Measurements from ENCODE around the gene SLC22A12.

Gene SLC22A12

DNA sequence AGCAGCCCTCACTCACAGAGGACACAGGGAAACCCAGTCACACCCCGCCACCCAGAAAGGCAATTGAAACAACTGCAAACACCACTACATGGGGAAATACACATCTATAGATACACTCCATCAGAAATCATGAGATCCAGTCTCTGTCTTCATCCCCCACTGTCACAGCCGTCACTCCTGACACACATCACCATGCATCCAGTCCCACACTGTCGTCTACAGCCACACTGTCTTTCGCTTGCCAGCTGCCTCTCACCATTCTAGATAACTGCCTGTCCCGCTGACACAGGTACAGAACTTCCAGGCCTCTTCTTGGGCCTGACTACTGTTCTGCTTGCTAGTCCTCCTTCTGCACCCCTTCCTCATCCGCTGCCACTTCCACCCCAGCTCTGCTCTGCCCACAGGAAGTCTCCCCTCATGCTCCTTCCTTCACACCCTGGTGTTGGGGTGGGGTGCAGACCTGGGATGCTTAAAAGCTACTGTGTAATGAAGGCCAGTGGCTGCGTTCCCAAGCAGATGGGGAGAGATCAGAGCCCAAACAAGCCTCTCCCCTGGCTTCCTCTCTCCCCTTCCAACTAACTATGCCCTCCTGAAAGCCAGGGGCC, 42.6 kb downstream of the SLC22A12 start:
- TF ChIP-seq, protein P1, sequence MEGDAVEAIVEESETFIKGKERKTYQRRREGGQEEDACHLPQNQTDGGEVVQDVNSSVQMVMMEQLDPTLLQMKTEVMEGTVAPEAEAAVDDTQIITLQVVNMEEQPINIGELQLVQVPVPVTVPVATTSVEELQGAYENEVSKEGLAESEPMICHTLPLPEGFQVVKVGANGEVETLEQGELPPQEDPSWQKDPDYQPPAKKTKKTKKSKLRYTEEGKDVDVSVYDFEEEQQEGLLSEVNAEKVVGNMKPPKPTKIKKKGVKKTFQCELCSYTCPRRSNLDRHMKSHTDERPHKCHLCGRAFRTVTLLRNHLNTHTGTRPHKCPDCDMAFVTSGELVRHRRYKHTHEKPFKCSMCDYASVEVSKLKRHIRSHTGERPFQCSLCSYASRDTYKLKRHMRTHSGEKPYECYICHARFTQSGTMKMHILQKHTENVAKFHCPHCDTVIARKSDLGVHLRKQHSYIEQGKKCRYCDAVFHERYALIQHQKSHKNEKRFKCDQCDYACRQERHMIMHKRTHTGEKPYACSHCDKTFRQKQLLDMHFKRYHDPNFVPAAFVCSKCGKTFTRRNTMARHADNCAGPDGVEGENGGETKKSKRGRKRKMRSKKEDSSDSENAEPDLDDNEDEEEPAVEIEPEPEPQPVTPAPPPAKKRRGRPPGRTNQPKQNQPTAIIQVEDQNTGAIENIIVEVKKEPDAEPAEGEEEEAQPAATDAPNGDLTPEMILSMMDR (IDR thresholded peaks at IDR 0.05; ENCODE audit: insufficient read depth, low read depth, low read length, missing control alignments) = no peak
- DNase-seq (ENCODE audit: low read depth) = no peak
- no peak overlapping the region for H3K4me3 ChIP-seq (ENCODE audit: low read depth, low read length)

DNA sequence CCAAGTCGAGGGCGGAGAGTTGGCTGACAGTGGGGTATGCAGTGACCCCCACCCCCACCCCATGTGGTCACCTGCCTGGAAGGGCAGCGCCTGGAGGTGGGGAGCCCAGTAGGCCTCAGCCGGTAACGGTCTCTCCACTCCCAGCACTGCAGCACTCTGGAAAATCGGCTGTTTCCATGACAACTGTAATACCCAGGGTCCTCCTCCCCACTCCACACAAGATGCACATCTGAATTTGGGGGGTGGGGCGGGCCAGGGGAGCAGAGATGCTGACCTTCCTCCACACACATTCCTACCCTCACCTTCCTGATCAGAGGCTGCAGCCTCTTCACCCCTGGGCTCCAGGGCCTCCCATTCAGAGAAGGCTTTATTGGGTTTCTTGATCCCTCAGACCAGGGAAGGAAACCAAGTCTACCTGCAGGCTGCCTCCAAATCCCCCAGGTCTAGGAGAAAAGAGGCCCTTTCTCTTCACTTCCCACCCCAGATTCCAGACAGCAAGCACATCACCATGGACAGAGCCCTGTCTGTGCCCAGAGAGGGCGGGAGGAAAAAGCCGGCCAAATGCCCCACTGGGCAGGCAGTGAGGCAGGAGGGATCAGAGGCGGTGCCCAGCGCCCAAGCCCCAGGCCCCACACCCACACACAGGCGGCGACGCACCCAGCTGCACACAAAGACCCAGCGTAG, 46.5 kb downstream of the SLC22A12 start:
- TF ChIP-seq, protein P1 (IDR thresholded peaks at IDR 0.05; ENCODE audit: insufficient read depth, low read depth, low read length, missing control alignments) = no peak
- DNase-seq (ENCODE audit: low read depth) = no peak
- no peak overlapping the region for H3K4me3 ChIP-seq (ENCODE audit: low read depth, low read length)

DNA sequence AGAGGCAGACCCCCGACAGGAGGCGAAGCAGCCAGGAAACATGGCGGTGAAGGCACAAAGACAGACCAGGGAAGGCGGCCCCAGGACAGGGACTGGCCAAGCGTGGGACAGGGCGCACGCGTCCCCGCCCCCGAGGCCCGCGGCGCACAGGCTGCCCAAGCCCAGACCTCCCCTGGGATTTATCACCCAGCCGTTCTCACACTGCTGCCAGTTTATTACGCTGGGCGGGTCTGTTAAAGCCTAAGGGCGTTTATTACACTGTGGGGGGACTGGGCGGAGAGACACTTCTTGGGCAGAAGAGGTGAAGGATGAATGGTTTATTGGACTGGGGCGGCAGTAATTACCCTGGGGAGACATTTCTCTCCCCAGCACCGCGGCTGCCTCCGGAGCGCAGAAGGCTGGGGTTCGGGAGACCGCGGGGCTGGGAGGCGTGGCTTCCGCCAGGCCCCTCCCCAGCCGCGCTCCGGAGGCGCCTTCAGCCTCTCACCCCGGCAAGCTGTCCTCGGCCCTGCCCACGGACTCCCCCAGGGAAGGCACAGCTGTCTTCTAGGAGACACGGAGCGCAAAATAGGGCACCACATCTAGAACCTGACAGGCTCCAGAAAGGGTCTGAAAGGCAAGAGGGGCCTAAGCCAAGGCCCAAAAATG, 47.1 kb downstream of the SLC22A12 start:
- no peak for DNase-seq (ENCODE audit: low read depth)
- no peak overlapping the region for H3K4me3 ChIP-seq (ENCODE audit: low read depth, low read length)
- TF ChIP-seq, protein P1 (IDR thresholded peaks at IDR 0.05; ENCODE audit: insufficient read depth, low read depth, low read length, missing control alignments) = no peak

DNA sequence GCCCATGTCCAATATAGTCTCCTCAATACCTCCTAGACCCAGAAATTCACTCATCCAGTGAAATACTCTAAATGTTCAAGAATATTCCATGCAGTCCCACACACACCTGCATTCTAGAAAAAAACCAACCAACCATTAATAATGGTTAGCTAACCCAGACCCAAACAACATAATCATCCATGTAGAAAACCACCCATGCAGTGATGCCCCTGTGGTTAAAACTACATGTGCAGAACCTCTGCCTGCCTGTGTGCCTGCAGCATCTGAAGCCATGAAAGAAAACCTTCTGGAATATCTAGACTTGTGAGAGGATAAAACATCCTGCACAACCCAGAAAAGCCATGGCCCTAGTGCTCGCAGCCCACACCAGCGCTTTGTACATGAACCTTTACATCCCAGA, 47.8 kb downstream of the SLC22A12 start:
- no peak overlapping the region for H3K4me3 ChIP-seq (ENCODE audit: low read depth, low read length)
- TF ChIP-seq, protein P1 (IDR thresholded peaks at IDR 0.05; ENCODE audit: insufficient read depth, low read depth, low read length, missing control alignments) = no peak
- DNase-seq (ENCODE audit: low read depth) = no peak

DNA sequence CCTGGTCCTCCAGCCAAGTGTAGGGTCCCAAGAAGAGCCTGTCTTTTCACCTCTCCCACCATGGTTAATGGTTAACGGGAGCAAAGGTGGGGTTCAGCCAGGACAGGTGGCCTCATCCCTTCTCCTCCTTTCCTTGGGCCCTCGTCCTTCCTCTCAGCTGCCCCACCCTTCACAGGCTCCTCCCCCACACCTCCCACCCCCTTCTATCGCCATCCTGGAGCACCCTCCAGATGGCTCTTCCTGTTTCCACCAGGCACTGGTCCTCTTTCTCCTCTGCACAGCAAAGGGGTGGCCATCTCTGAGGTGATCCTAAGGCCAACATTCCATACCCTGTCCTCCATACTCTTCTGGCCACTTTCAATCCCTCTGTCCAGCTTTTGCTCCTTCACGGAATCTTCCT, 48.9 kb downstream of the SLC22A12 start:
- no peak for DNase-seq (ENCODE audit: low read depth)
- TF ChIP-seq, protein P1 (IDR thresholded peaks at IDR 0.05; ENCODE audit: insufficient read depth, low read depth, low read length, missing control alignments) = no peak
- H3K4me3 ChIP-seq (ENCODE audit: low read depth, low read length) = no peak overlapping the region

DNA sequence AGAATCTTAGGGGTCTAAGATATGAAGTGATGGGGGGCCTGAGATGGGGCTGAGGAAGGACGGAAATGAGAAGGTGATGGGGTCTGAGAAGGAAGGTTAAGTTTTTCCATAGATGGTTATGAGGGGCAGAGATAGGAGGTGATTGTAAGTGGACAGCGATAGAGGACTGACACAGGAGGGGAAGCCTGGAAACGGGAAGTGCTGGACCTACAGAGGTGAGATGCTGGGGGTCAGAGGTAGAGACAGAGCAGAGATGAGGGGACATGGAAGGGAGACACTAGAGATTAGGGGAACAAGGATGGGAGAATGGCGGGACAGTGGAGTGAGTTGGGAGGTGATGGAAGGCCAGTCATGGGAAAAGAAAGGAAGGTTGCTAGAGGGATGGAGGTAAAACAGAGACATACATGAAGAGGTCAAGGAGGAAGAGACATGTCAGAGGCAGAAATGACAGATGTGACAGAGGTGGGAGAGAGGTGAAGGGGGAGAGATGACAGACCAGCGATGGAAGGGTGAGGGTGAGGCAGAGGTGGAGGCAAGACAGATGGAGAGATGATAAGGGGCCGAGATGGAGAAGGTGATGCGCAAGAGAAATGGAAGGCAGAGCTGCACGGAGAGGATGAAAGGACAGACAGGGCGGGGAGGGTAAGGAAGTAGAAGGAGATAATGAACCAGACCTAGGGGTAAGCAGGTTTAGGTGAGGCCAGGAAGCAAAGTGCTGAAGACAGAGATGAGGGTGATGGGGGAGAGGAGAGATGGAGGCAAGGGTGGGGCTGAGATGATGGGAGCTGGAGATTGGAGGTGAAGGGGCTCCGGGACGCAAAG, 50.8 kb downstream of the SLC22A12 start:
- no peak overlapping the region for H3K4me3 ChIP-seq (ENCODE audit: low read depth, low read length)
- DNase-seq (ENCODE audit: low read depth) = no peak
- TF ChIP-seq, protein P1 (IDR thresholded peaks at IDR 0.05; ENCODE audit: insufficient read depth, low read depth, low read length, missing control alignments) = no peak
